OCI-LY3 (cell line): ENCODE results near the gene CRCP.

Experiments used
- CTCF ChIP-seq: fragments of 200-600, 300-600 bp; sonication (generic); IDR thresholded peaks from 2 replicates; pipeline ENCODE4 v1.5.1; 2014; ENCODE audit warnings: antibody characterized with exemption, low read length, low read depth
- EZH2phosphoT487 ChIP-seq: fragments of 200-600 bp; shearing (Covaris generic); IDR thresholded peaks from 2 replicates; pipeline ENCODE4 v1.6.1; 2018; ENCODE audit warnings: antibody characterized with exemption, mixed run types, low read depth

GRCh38 chr7:66185680-66186187, 71.1 kb downstream of the CRCP start:
- TF ChIP-seq EZH2phosphoT487 (no peak), CTCF (no peak)
